Panc1 (cell line): Measurements from ENCODE around the gene MAPKBP1.

Source experiments
- POLR2AphosphoS5 ChIP-seq: IDR thresholded peaks from 2 replicates; pipeline ENCODE4 v1.6.1; 2012; ENCODE audit warnings: mild to moderate bottlenecking, low read depth, low read length, moderate library complexity
- REST ChIP-seq, 2 experiments: IDR thresholded peaks; 2 replicates each; pipeline ENCODE4 v1.6.1; 2011 to 2012; ENCODE audit warnings: low read depth in 2 of 2, control low read depth in 1 of 2, low read length in 1 of 2, mild to moderate bottlenecking in 1 of 2, moderate library complexity in 1 of 2; ENCODE audit not compliant: insufficient read depth in 1 of 2
- SIN3A ChIP-seq: IDR thresholded peaks from 2 replicates; pipeline ENCODE4 v1.6.1; 2012; ENCODE audit warnings: low read depth, mild to moderate bottlenecking, low read length, moderate library complexity, borderline replicate concordance; ENCODE audit not compliant: insufficient read depth
- TCF7L2 ChIP-seq: IDR thresholded peaks from 2 replicates; pipeline ENCODE4 v1.6.1; 2011; ENCODE audit warnings: mild to moderate bottlenecking, low read depth, low read length, inconsistent platforms
- TF ChIP-seq, protein P1 (sequence below): fragments of 450-650 bp; IDR thresholded peaks from 2 replicates; pipeline ENCODE4 v1.5.1; 2017; ENCODE audit warnings: mild to moderate bottlenecking

GRCh38 chr15:41735046-41735445 is 39.2 kb upstream of the MAPKBP1 start:
- TF ChIP-seq, protein P1, sequence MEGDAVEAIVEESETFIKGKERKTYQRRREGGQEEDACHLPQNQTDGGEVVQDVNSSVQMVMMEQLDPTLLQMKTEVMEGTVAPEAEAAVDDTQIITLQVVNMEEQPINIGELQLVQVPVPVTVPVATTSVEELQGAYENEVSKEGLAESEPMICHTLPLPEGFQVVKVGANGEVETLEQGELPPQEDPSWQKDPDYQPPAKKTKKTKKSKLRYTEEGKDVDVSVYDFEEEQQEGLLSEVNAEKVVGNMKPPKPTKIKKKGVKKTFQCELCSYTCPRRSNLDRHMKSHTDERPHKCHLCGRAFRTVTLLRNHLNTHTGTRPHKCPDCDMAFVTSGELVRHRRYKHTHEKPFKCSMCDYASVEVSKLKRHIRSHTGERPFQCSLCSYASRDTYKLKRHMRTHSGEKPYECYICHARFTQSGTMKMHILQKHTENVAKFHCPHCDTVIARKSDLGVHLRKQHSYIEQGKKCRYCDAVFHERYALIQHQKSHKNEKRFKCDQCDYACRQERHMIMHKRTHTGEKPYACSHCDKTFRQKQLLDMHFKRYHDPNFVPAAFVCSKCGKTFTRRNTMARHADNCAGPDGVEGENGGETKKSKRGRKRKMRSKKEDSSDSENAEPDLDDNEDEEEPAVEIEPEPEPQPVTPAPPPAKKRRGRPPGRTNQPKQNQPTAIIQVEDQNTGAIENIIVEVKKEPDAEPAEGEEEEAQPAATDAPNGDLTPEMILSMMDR, result no peak
- no peak for TF ChIP-seq REST (IDR thresholded peaks at IDR 0.05; ENCODE audit: insufficient read depth in 1 of 2, low read depth in 2 of 2, low read length in 1 of 2)
- TF ChIP-seq TCF7L2, result no peak
- TF ChIP-seq POLR2AphosphoS5, result no peak
- no peak for TF ChIP-seq SIN3A
